GM20431 (cell line): ENCODE measurements around the gene ZBP1.
"Not testable (repeated sequence)": the region's sequence is repeated elsewhere in the genome, so short reads cannot be mapped to it uniquely, and the experiment has no call there.

ENCODE experiments used
- in situ Hi-C: fragments of 300-500 bp; cut with MseI, MboI; formaldehyde crosslinking; loops from one replicate; pipeline ENCODE4 v1.15.0; 2020; ENCODE audit warnings: low sequenced_read_pairs; ENCODE audit not compliant: unreplicated experiment

Gene ZBP1

GRCh38 chr20:57648878-57649616, 28.8 kb upstream of the ZBP1 start:
- in situ Hi-C loops, result no loop called here

- in situ Hi-C loops, result no loop called here
Observed at GRCh38 chr20:57647933-57648785, 27.9 kb upstream of the ZBP1 start.

GRCh38 chr20:57647006-57647932, 27.0 kb upstream of the ZBP1 start:
- in situ Hi-C loops, result no loop called here

- in situ Hi-C loops, result no loop called here
Observed at GRCh38 chr20:57638895-57639236, 18.6 kb upstream of the ZBP1 start.

- in situ Hi-C loops, result no loop called here
Observed at GRCh38 chr20:57638173-57638894, 18.1 kb upstream of the ZBP1 start.

- in situ Hi-C loops, result no loop called here
Observed at GRCh38 chr20:57633945-57634491, 13.8 kb upstream of the ZBP1 start.

- in situ Hi-C loops, result no loop called here
Observed at GRCh38 chr20:57632286-57632685, 12.1 kb upstream of the ZBP1 start.

- in situ Hi-C loops, result no loop called here
Observed at GRCh38 chr20:57630061-57630460, 9.8 kb upstream of the ZBP1 start.

- in situ Hi-C loops, result not testable (repeated sequence)
Observed at GRCh38 chr20:57629491-57629901, 9.3 kb upstream of the ZBP1 start.

- in situ Hi-C loops, result not testable (repeated sequence)
Observed at GRCh38 chr20:57628962-57629308, 8.7 kb upstream of the ZBP1 start.

GRCh38 chr20:57628047-57628961, 8.1 kb upstream of the ZBP1 start:
- in situ Hi-C loops, result no loop called here

- in situ Hi-C loops, result no loop called here
Observed at GRCh38 chr20:57627339-57627738, 7.1 kb upstream of the ZBP1 start.

GRCh38 chr20:57625978-57626377, 5.8 kb upstream of the ZBP1 start:
- in situ Hi-C loops, result no loop called here

GRCh38 chr20:57625181-57625958, 5.1 kb upstream of the ZBP1 start:
- in situ Hi-C loops, result no loop called here

- in situ Hi-C loops, result no loop called here
Observed at GRCh38 chr20:57624124-57624523, 3.9 kb upstream of the ZBP1 start.

- in situ Hi-C loops, result no loop called here
Observed at GRCh38 chr20:57622579-57623381, 2.6 kb upstream of the ZBP1 start.

- in situ Hi-C loops, result no loop called here
Observed at GRCh38 chr20:57622201-57622570, 2.0 kb upstream of the ZBP1 start.
